Upper lobe of right lung (tissue), 1 donor: Measurements from ENCODE around the gene CPED1. TPM values are rescaled to one million over a fixed set of nuclear protein-coding genes. Genes with fewer than 3 reads are reported as not detected.

Experiments used
- ATAC-seq: fragments of 200-7000 bp; cut with Tn5 transposase; one replicate; pipeline ENCODE4 v1.9.1; 2020; ENCODE audit warnings: mild to moderate bottlenecking, moderate library complexity
- DNase-seq: peaks from one replicate; pipeline ENCODE4 v3.0.0-alpha.2; 2020
- H3K27ac ChIP-seq: fragments of 200-600 bp; one replicate; pipeline ENCODE4 v1.8.0; 2022
- H3K27me3 ChIP-seq: fragments of 200-600 bp; one replicate; pipeline ENCODE4 v1.8.0; 2022; ENCODE audit warnings: mild to moderate bottlenecking
- H3K36me3 ChIP-seq: fragments of 200-600 bp; one replicate; pipeline ENCODE4 v1.8.0; 2022
- H3K4me1 ChIP-seq: fragments of 200-600 bp; one replicate; pipeline ENCODE4 v1.8.0; 2022
- H3K4me3 ChIP-seq: fragments of 200-600 bp; one replicate; pipeline ENCODE4 v1.8.0; 2022; ENCODE audit warnings: mild to moderate bottlenecking
- H3K9me3 ChIP-seq: fragments of 200-600 bp; one replicate; pipeline ENCODE4 v1.8.0; 2022
- intact Hi-C: fragments of 100-400 bp; cut with DNase I; formaldehyde crosslinking; loops from one replicate; pipeline ENCODE4 v1.11.0; 2022
- total RNA-seq: library from RNA; stranded (reverse); fragmentation: NEBNext Ultra II Directional; extraction: Animal tissue kit (Norgen Biotek cat#: 25700); gene quantifications from one replicate; pipeline ENCODE4 v1.2.1, GENCODE V29; 2021
- TF ChIP-seq, protein P1 (sequence below): fragments of 200-600 bp; IDR thresholded peaks from one replicate; pipeline ENCODE4 v1.8.0; 2022; ENCODE audit warnings: antibody characterized with exemption
- donor health status: DM: no; HTN: yes; CAD: no; lungs with severe emphysema.

Gene CPED1
- total RNA-seq, 1 donor from 2014 or later: 39.2 TPM

DNA sequence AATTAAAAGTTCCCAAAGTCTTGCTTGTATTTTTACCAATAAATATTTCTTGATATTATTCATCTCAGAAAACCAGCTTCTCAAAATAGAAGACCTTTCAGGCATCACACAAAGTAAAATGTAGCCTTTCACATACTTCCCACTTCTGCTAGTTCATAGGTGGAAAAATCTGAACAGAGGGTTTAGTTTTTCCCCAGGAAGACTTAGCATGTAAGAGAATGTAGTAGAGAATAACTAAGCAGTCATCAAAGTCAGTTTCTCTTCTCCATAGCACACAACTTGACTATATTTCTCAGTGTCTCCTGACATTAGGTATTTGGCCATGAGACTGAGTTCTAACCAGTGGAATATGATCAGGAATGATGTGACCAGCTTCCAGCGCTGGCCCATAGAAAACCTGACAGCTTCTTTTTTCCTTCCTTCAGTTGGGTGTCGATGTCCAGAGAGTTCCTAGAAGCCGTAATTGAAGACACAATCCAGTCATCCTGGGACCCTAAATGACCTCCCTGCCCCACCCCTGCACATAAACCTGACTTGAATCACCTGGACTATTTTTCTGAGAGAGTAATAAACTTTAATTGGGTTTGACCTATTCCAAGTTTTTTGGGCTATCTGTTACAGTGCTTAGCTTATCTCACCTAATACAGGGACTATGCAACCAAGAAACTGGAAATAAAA lies 272.8 kb downstream of the CPED1 start:
- TF ChIP-seq, protein P1, sequence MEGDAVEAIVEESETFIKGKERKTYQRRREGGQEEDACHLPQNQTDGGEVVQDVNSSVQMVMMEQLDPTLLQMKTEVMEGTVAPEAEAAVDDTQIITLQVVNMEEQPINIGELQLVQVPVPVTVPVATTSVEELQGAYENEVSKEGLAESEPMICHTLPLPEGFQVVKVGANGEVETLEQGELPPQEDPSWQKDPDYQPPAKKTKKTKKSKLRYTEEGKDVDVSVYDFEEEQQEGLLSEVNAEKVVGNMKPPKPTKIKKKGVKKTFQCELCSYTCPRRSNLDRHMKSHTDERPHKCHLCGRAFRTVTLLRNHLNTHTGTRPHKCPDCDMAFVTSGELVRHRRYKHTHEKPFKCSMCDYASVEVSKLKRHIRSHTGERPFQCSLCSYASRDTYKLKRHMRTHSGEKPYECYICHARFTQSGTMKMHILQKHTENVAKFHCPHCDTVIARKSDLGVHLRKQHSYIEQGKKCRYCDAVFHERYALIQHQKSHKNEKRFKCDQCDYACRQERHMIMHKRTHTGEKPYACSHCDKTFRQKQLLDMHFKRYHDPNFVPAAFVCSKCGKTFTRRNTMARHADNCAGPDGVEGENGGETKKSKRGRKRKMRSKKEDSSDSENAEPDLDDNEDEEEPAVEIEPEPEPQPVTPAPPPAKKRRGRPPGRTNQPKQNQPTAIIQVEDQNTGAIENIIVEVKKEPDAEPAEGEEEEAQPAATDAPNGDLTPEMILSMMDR: no peak
- Histone ChIP-seq H3K27ac (no peak overlapping the region), H3K27me3 (no peaks in the 10 kb centered on the region), H3K9me3 (no peaks in the 10 kb centered on the region), H3K36me3 (no peaks in the 10 kb centered on the region), H3K4me1 (no peaks in the 10 kb centered on the region), H3K4me3 (no peak overlapping the region)
- intact Hi-C loops: no loop called here
- DNase-seq (no peak), ATAC-seq (no peak)

DNA sequence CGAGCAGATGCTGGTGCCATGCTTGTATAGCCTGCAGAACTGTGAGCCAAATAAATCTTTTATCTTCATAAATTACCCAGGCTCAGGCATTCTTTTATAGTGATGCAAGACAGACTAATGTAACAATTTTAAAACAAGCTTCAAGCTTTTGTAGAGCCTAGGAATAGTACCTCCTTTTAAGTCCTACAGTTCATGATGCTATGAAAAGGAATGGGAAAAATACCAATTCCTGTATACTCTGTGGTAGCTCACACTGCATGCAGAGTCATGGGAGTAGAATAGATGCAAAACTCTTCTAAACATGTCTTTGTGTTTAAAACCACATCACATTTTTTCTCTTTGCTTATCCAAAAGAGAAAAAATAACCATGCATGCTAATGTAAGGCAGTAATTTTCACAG lies 273.7 kb downstream of the CPED1 start:
- no peak overlapping the region for H3K27ac ChIP-seq
- H3K9me3 ChIP-seq: no peaks in the 10 kb centered on the region
- no peak overlapping the region for H3K4me3 ChIP-seq
- ATAC-seq (no peak), DNase-seq (no peak)
- H3K4me1 ChIP-seq: no peaks in the 10 kb centered on the region
- intact Hi-C loops: no loop called here
- TF ChIP-seq, protein P1: no peak
- no peaks in the 10 kb centered on the region for H3K36me3 ChIP-seq
- H3K27me3 ChIP-seq: no peaks in the 10 kb centered on the region

DNA sequence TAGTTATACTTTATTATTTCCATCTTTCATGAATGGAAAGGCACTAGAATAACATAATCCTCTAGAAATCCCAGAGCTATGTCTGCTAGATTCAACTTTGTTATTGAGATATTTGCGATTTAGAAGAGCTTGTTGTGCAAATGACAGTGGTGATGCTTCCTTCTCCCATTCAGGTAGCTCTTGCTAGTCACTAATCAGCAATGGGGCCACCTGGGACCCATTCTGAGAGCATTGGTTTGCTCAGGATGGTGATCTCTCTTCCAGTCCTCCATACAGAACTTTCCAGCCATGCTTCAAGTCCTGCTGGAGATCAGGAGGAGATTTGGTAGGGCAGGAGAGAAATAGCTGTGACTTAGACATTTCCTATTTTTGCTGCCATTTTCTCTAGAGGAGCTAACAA lies 274.5 kb downstream of the CPED1 start:
- Histone ChIP-seq H3K27me3 (no peaks in the 10 kb centered on the region), H3K4me3 (no peak overlapping the region), H3K27ac (no peak overlapping the region), H3K4me1 (no peaks in the 10 kb centered on the region), H3K36me3 (no peaks in the 10 kb centered on the region), H3K9me3 (no peaks in the 10 kb centered on the region)
- TF ChIP-seq, protein P1: no peak
- intact Hi-C loops: no loop called here
- ATAC-seq (no peak), DNase-seq (no peak)

DNA sequence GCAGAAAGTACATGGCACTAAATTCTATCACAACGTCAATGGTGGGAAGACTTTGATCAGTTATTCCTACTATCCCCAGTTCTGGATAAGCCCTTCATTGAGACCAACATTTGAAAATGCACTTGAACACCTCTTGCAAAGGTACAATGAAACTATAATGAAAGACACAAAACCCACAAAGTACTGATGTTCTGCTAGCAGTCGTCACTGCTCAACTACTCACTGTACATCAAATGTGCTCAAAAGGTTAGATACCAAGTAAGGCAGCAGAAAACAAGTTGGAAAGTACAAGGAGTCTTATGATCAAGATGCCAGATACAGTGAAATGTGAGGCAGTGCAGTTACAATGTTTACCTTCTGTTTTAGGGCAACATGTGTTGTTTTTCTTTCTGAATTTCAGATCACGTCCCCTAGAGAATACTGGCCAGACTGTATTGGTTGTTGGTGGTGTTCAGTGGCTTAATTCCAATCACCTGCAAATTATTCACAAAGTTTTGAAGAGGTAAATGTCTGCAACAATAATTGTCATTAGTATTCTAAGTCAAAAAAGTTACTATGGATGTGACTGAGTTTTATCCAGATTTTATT lies 277.9 kb downstream of the CPED1 start:
- no peak overlapping the region for H3K4me3 ChIP-seq

DNA sequence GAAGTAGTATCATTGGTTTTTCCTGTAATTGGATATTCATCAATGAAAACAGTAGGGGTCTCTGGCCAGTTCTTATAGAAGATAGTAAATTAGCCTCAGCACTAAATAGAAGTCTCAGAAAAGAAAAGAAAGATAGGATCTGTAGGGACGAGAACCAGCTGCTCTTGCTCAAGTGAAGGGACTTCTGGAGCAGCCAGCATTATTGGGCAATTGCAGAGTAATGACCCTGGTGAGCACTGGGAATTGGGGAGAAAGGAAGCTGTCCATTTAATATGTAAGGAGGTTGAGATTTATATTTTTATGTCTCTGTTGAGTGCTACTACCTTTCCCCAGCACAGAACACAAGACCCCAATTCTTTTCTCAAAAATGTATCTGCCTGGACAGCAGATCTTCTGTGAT lies 279.1 kb downstream of the CPED1 start:
- Histone ChIP-seq H3K36me3 (no peaks in the 10 kb centered on the region), H3K4me1 (no peaks in the 10 kb centered on the region), H3K4me3 (no peak overlapping the region), H3K27me3 (no peaks in the 10 kb centered on the region), H3K9me3 (no peaks in the 10 kb centered on the region), H3K27ac (no peak overlapping the region)
- no peak for DNase-seq
- ATAC-seq: no peak
- TF ChIP-seq, protein P1: no peak
- intact Hi-C loops: no loop called here

More for the DNA sequence above, 277.9 kb downstream of the CPED1 start:
- no peaks in the 10 kb centered on the region for H3K27me3 ChIP-seq
- intact Hi-C loops: no loop called here
- no peak for ATAC-seq
- no peaks in the 10 kb centered on the region for H3K9me3 ChIP-seq
- TF ChIP-seq, protein P1: no peak
- H3K36me3 ChIP-seq: no peaks in the 10 kb centered on the region
- H3K27ac ChIP-seq: no peak overlapping the region
- no peak for DNase-seq
- H3K4me1 ChIP-seq: no peaks in the 10 kb centered on the region
